SK-N-SH treated with all-trans-retinoic acid at 6 μM for 48 hours (cell line): Measurements from ENCODE around the gene PLEKHA8.

Source experiments
- ATAC-seq: fragments of 200-7000 bp; cut with Tn5 transposase; 3 replicates; pipeline ENCODE4 v1.9.1; 2020; ENCODE audit warnings: mild to moderate bottlenecking, moderate library complexity
- BACH2 ChIP-seq: fragments of 250-450 bp; sonication (Bioruptor Pico); IDR thresholded peaks from 2 replicates; pipeline ENCODE4 v1.9.0; 2021; ENCODE audit warnings: mild to moderate bottlenecking, borderline replicate concordance
- CREB5 ChIP-seq: fragments of 250-450 bp; sonication (Bioruptor Pico); IDR thresholded peaks from 2 replicates; pipeline ENCODE4 v1.5.1; 2020; ENCODE audit warnings: low read depth, mild to moderate bottlenecking, moderate library complexity
- CSDC2 ChIP-seq: fragments of 250-450 bp; sonication (Bioruptor Pico); IDR thresholded peaks from 2 replicates; pipeline ENCODE4 v1.5.0; 2020; ENCODE audit warnings: mild to moderate bottlenecking, moderate library complexity
- ESRRG ChIP-seq: fragments of 250-450 bp; sonication (Bioruptor Pico); IDR thresholded peaks from 2 replicates; pipeline ENCODE4 v1.6.1; 2021; ENCODE audit warnings: mild to moderate bottlenecking
- GLIS3 ChIP-seq: fragments of 250-450 bp; sonication (Bioruptor Pico); IDR thresholded peaks from 2 replicates; pipeline ENCODE4 v1.5.0; 2020; ENCODE audit warnings: mild to moderate bottlenecking, moderate library complexity
- ISL1 ChIP-seq: fragments of 250-450 bp; sonication (Bioruptor Pico); IDR thresholded peaks from 2 replicates; pipeline ENCODE4 v2.1.2; 2022; ENCODE audit warnings: mild to moderate bottlenecking, moderate library complexity
- OSR1 ChIP-seq: fragments of 250-450 bp; sonication (Bioruptor Pico); IDR thresholded peaks from 2 replicates; pipeline ENCODE4 v1.8.0; 2022; ENCODE audit warnings: moderate library complexity, mild to moderate bottlenecking, inconsistent platforms
- PATZ1 ChIP-seq: fragments of 250-450 bp; sonication (Bioruptor Pico); IDR thresholded peaks from 2 replicates; pipeline ENCODE4 v1.8.0; 2020; ENCODE audit warnings: mild to moderate bottlenecking, moderate library complexity, borderline replicate concordance
- PPARA ChIP-seq: fragments of 250-450 bp; sonication (Bioruptor Pico); IDR thresholded peaks from 2 replicates; pipeline ENCODE4 v1.5.0; 2020; ENCODE audit warnings: mild to moderate bottlenecking, borderline replicate concordance
- SNAI2 ChIP-seq: fragments of 250-450 bp; sonication (Bioruptor Pico); IDR thresholded peaks from 2 replicates; pipeline ENCODE4 v1.5.0; 2020; ENCODE audit warnings: mild to moderate bottlenecking, moderate library complexity
- TCF4 ChIP-seq: fragments of 250-450 bp; sonication (Bioruptor Pico); IDR thresholded peaks from 2 replicates; pipeline ENCODE4 v1.8.0; 2021; ENCODE audit warnings: mild to moderate bottlenecking, moderate library complexity, borderline replicate concordance
- TOX ChIP-seq: fragments of 250-450 bp; sonication (Bioruptor Pico); IDR thresholded peaks from 2 replicates; pipeline ENCODE4 v1.8.0; 2021; ENCODE audit warnings: mild to moderate bottlenecking, moderate library complexity, borderline replicate concordance
- ZC3H10 ChIP-seq: fragments of 250-450 bp; sonication (Bioruptor Pico); IDR thresholded peaks from 2 replicates; pipeline ENCODE4 v1.5.1; 2021; ENCODE audit warnings: mild to moderate bottlenecking, moderate library complexity
- ZFP3 ChIP-seq: fragments of 250-450 bp; sonication (Bioruptor Pico); IDR thresholded peaks from 2 replicates; pipeline ENCODE4 v1.5.0; 2020; ENCODE audit warnings: mild to moderate bottlenecking, moderate library complexity
- ZFP30 ChIP-seq: fragments of 450-650 bp; formaldehyde crosslinking; IDR thresholded peaks from 2 replicates; pipeline ENCODE4 v1.5.0; 2022; ENCODE audit warnings: mild to moderate bottlenecking, moderate library complexity
- ZNF565 ChIP-seq: fragments of 450-650 bp; formaldehyde crosslinking; conservative IDR thresholded peaks from 2 replicates; pipeline ENCODE4 v1.5.0; 2020; ENCODE audit warnings: low read depth, mild to moderate bottlenecking, moderate library complexity
- ZNF70 ChIP-seq: fragments of 450-650 bp; formaldehyde crosslinking; IDR thresholded peaks from 2 replicates; pipeline ENCODE4 v1.5.0; 2020; ENCODE audit warnings: mild to moderate bottlenecking, moderate library complexity
- ZNF8 ChIP-seq: fragments of 450-650 bp; formaldehyde crosslinking; IDR thresholded peaks from 2 replicates; pipeline ENCODE4 v1.5.0; 2020; ENCODE audit warnings: mild to moderate bottlenecking, moderate library complexity
- TF ChIP-seq, protein P1 (sequence below): fragments of 250-450 bp; sonication (Bioruptor Pico); IDR thresholded peaks from 2 replicates; pipeline ENCODE4 v1.5.0; 2020; ENCODE audit warnings: mild to moderate bottlenecking, moderate library complexity
- TF ChIP-seq, protein P2 (sequence below): fragments of 250-450 bp; sonication (Bioruptor Pico); IDR thresholded peaks from 2 replicates; pipeline ENCODE4 v1.8.0; 2021; ENCODE audit warnings: low read depth, mild to moderate bottlenecking, moderate library complexity, borderline replicate concordance

PLEKHA8 gene

DNA sequence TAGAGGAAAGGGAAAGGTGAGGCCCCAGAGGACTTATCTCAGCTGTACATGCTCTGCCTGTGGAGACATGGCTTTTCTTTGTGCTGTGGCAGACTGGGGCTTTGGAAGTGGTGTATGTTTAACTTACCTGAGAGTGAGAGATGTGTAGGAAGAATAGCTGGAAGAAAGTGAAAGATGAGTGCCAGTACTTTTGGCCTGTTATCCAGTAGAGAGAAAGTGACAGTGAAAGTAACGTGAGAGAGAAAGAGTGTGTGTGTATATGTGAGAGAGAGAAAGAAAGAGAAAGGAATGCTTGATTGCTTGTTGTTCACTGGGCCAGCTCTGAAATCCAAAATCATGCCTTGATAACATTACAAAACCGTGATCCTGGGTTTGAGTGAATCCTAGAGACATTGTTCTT lies 132.1 kb downstream of the PLEKHA8 start:
- ATAC-seq: no peak
- no peak for TF ChIP-seq PPARA (CRISPR knock-in tag)
- TF ChIP-seq ZC3H10 (CRISPR knock-in tag): no peak
- TF ChIP-seq ISL1: no peak
- no peak for TF ChIP-seq BACH2 (CRISPR knock-in tag)
- no peak for TF ChIP-seq CSDC2 (CRISPR knock-in tag)
- TF ChIP-seq SNAI2: no peak
- TF ChIP-seq ESRRG (CRISPR knock-in tag): no peak
- no peak for TF ChIP-seq TCF4 (CRISPR knock-in tag)
- no peak for TF ChIP-seq ZNF565
- no peak for TF ChIP-seq OSR1
- no peak for TF ChIP-seq ZFP30 (CRISPR knock-in tag)
- no peak for TF ChIP-seq ZNF8 (CRISPR knock-in tag)
- TF ChIP-seq ZFP3 (CRISPR knock-in tag): no peak
- TF ChIP-seq ZNF70 (CRISPR knock-in tag): no peak
- TF ChIP-seq GLIS3 (CRISPR knock-in tag): no peak
- no peak for TF ChIP-seq TOX (CRISPR knock-in tag)
- TF ChIP-seq, protein P1, sequence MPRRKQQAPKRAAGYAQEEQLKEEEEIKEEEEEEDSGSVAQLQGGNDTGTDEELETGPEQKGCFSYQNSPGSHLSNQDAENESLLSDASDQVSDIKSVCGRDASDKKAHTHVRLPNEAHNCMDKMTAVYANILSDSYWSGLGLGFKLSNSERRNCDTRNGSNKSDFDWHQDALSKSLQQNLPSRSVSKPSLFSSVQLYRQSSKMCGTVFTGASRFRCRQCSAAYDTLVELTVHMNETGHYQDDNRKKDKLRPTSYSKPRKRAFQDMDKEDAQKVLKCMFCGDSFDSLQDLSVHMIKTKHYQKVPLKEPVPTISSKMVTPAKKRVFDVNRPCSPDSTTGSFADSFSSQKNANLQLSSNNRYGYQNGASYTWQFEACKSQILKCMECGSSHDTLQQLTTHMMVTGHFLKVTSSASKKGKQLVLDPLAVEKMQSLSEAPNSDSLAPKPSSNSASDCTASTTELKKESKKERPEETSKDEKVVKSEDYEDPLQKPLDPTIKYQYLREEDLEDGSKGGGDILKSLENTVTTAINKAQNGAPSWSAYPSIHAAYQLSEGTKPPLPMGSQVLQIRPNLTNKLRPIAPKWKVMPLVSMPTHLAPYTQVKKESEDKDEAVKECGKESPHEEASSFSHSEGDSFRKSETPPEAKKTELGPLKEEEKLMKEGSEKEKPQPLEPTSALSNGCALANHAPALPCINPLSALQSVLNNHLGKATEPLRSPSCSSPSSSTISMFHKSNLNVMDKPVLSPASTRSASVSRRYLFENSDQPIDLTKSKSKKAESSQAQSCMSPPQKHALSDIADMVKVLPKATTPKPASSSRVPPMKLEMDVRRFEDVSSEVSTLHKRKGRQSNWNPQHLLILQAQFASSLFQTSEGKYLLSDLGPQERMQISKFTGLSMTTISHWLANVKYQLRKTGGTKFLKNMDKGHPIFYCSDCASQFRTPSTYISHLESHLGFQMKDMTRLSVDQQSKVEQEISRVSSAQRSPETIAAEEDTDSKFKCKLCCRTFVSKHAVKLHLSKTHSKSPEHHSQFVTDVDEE (CRISPR knock-in tag): no peak
- no peak for TF ChIP-seq CREB5 (CRISPR knock-in tag)
- TF ChIP-seq, protein P2, sequence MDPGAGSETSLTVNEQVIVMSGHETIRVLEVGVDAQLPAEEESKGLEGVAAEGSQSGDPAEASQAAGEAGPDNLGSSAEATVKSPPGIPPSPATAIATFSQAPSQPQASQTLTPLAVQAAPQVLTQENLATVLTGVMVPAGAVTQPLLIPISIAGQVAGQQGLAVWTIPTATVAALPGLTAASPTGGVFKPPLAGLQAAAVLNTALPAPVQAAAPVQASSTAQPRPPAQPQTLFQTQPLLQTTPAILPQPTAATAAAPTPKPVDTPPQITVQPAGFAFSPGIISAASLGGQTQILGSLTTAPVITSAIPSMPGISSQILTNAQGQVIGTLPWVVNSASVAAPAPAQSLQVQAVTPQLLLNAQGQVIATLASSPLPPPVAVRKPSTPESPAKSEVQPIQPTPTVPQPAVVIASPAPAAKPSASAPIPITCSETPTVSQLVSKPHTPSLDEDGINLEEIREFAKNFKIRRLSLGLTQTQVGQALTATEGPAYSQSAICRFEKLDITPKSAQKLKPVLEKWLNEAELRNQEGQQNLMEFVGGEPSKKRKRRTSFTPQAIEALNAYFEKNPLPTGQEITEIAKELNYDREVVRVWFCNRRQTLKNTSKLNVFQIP (CRISPR knock-in tag): no peak
- no peak for TF ChIP-seq PATZ1 (CRISPR knock-in tag)

GRCh38 chr7:30162133-30162532 lies 133.9 kb downstream of the PLEKHA8 start:
- ATAC-seq: no peak
- TF ChIP-seq TCF4 (CRISPR knock-in tag) (no peak), ISL1 (no peak), ZFP30 (CRISPR knock-in tag) (no peak)
- TF ChIP-seq, protein P1 (CRISPR knock-in tag): no peak
- TF ChIP-seq, protein P2 (CRISPR knock-in tag): no peak
